Endothelial cell of umbilical vein (primary cell): ENCODE data around the gene GALNT9. TPM values are rescaled to one million over a fixed set of nuclear protein-coding genes. Genes with fewer than 3 reads are reported as not detected.

Experiments
- BruUV-seq: library from RNA; stranded (reverse); fragments of 400-500 nt; replicated peaks from 2 replicates; lab custom pipeline; 2021; lab: Mats Ljungman, UMichigan
- CTCF ChIA-PET: fragments of 300-600, 350-600 bp; sonication (Branson Sonifier 250); formaldehyde crosslinking; loops from one replicate; lab custom pipeline; 2021; ENCODE audit warnings: antibody characterized with exemption, inconsistent platforms; lab: Charles Lee
- POLR2A ChIA-PET: fragments of 300-600, 350-600 bp; sonication (Branson Sonifier 250); formaldehyde crosslinking; loops from one replicate; lab custom pipeline; 2021; ENCODE audit warnings: antibody characterized with exemption, inconsistent platforms; lab: Charles Lee
- DNase-seq: peaks from one replicate; pipeline ENCODE4 v3.0.0-alpha.2; 2011; ENCODE audit warnings: low read depth, low spot score
- FAIRE-seq: peaks from 2 replicates; lab custom pipeline; 2011; peaks lifted over from hg19 to GRCh38; lab: Jason Lieb, UNC
- H2AFZ ChIP-seq: 2 replicates; pipeline ENCODE4 v1.6.0; 2012; ENCODE audit warnings: low read depth, low read length, control low read depth, inconsistent platforms
- H3K27ac ChIP-seq: 2 replicates; pipeline ENCODE4 v1.5.1; 2011; ENCODE audit warnings: low read depth, mild to moderate bottlenecking, control low read depth, low read length, moderate library complexity; ENCODE audit not compliant: insufficient read depth
- H3K27me3 ChIP-seq, 2 experiments: 2 replicates each; pipeline versions ENCODE4 v1.6.0 to v1.6.1; 2011; ENCODE audit warnings: low read length in 2 of 2, mixed read lengths in 1 of 2; ENCODE audit not compliant: control insufficient read depth in 2 of 2, insufficient read depth in 2 of 2
- H3K36me3 ChIP-seq, 2 experiments: 2 replicates in 1 of 2; 3 replicates in 1 of 2; pipeline ENCODE4 v1.5.1; 2011; ENCODE audit warnings: low read length in 2 of 2, mild to moderate bottlenecking in 1 of 2, moderate library complexity in 1 of 2; ENCODE audit not compliant: control insufficient read depth in 2 of 2, insufficient read depth in 2 of 2; ENCODE audit errors: extremely low read depth in 1 of 2
- H3K4me1 ChIP-seq: 3 replicates; pipeline ENCODE4 v1.5.1; 2011; ENCODE audit warnings: mild to moderate bottlenecking, low read length; ENCODE audit not compliant: control insufficient read depth, insufficient read depth; ENCODE audit errors: extremely low read depth
- H3K4me2 ChIP-seq: 2 replicates; pipeline ENCODE4 v1.6.1; 2011; ENCODE audit warnings: low read length, control low read depth, mixed read lengths; ENCODE audit not compliant: insufficient read depth
- H3K4me3 ChIP-seq, 3 experiments: fragments of 200-600 bp in 1 of 3; sonication (generic), shearing (Covaris generic) in 1 of 3; replicated peaks in 1 of 3; 2 replicates each; pipeline ENCODE4 v1.5.1; 2011 to 2016; ENCODE audit warnings: control low read depth in 3 of 3, low read length in 3 of 3, mild to moderate bottlenecking in 2 of 3, inconsistent platforms in 1 of 3, low read depth in 1 of 3, moderate library complexity in 1 of 3; ENCODE audit not compliant: insufficient read depth in 1 of 3
- H3K79me2 ChIP-seq: 2 replicates; pipeline ENCODE4 v1.6.0; 2012; ENCODE audit warnings: low read length, inconsistent platforms; ENCODE audit not compliant: control insufficient read depth, insufficient read depth
- H3K9ac ChIP-seq: replicated peaks from 2 replicates; pipeline ENCODE3; 2011; ENCODE audit warnings: low read length, control low read depth; ENCODE audit not compliant: insufficient read depth; ENCODE audit errors: extremely low read depth
- H3K9me1 ChIP-seq: replicated peaks from 3 replicates; pipeline ENCODE4 v1.6.0; 2011; ENCODE audit warnings: mild to moderate bottlenecking, low read length; ENCODE audit not compliant: control insufficient read depth, insufficient read depth; ENCODE audit errors: extremely low read depth
- H3K9me3 ChIP-seq: replicated peaks from 2 replicates; pipeline ENCODE4 v1.5.1; 2012; ENCODE audit warnings: low read length, inconsistent platforms; ENCODE audit not compliant: control insufficient read depth, insufficient read depth
- H4K20me1 ChIP-seq: replicated peaks from 2 replicates; pipeline ENCODE3; 2011; ENCODE audit warnings: mild to moderate bottlenecking, low read length; ENCODE audit not compliant: control insufficient read depth, insufficient read depth; ENCODE audit errors: extremely low read depth
- FOS ChIP-seq: IDR thresholded peaks from 2 replicates; pipeline ENCODE4 v1.6.1; 2011; ENCODE audit warnings: mild to moderate bottlenecking, low read length, moderate library complexity, borderline replicate concordance; ENCODE audit not compliant: insufficient read depth
- JUN ChIP-seq: IDR thresholded peaks from 2 replicates; pipeline ENCODE4 v1.6.1; 2011; ENCODE audit warnings: borderline replicate concordance, low read depth; ENCODE audit not compliant: insufficient read length, insufficient read depth
- MYC ChIP-seq: IDR thresholded peaks from one replicate; pipeline ENCODE4 v1.6.1; 2011; ENCODE audit warnings: mild to moderate bottlenecking, low read depth, low read length
- POLR2AphosphoS5 ChIP-seq: IDR thresholded peaks from 2 replicates; pipeline ENCODE4 v1.6.1; 2012; ENCODE audit warnings: low read depth, mild to moderate bottlenecking, control low read depth, low read length, moderate library complexity; ENCODE audit not compliant: insufficient read depth
- dilution Hi-C: fragments of 300-500 bp; cut with MboI; formaldehyde crosslinking; loops from one replicate; pipeline ENCODE4 v1.15.0; 2019; ENCODE audit warnings: low sequenced_read_pairs; ENCODE audit not compliant: extremely low pct_ligation_motif_present
- intact Hi-C: fragments of 100-400 bp; cut with micrococcal nuclease; formaldehyde crosslinking; loops from one replicate; pipeline ENCODE4 v1.10.0; 2022
- polyA plus RNA-seq, 4 experiments: library from polyadenylated mRNA; depleted of rRNA in 3 of 4; stranded (reverse) in 3 of 4; unstranded in 1 of 4; fragments of >200 nt; gene quantifications; 2 replicates each; pipeline versions ENCODE4 v1.2.1 to v1.2.3, GENCODE V29; 2011 to 2012; ENCODE audit warnings: missing spikeins in 1 of 4
- total RNA-seq: library from RNA; stranded (reverse); gene quantifications from 2 replicates; pipeline ENCODE4 v1.2.3, GENCODE V29; 2021
- TF ChIP-seq, protein P1 (sequence below), 2 donors: IDR thresholded peaks; 1 replicate in 1 of 2; 2 replicates in 1 of 2; pipeline ENCODE4 v1.5.1; 2011; ENCODE audit warnings: low read length in 2 of 2, mild to moderate bottlenecking in 2 of 2, moderate library complexity in 2 of 2, control low read depth in 1 of 2, inconsistent platforms in 1 of 2, low read depth in 1 of 2; ENCODE audit not compliant: insufficient read depth in 1 of 2; ENCODE audit errors: extremely low read depth in 1 of 2

The GALNT9 gene
- total and polyA plus RNA-seq, 2 donors (not counting 3 experiments of a cell fraction or from before 2014, with no cell fraction given): 0.14 to 0.73 TPM

DNA sequence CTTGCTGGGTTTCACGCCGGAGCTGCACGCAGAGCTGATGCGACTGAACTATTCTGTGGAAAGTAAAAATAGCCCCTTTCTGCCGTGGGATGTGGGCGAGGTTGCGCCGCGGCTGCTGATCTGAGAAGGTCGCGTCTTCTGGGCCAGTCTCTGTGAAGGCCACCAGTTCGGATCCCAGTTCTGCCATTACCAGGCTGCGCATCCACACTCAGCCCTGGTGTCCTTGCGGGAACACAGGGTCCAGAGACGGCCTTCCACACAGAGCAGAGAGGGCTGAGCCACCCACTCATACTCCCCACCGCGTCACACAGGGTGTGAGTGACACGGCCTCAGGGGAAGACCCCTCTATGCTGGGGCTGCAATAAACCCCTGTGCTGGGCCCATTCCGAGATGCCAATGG is 13.9 kb downstream of the GALNT9 start:
- no peak overlapping the region for H3K4me2 ChIP-seq
- intact Hi-C loops: no loop called here
- no TSS peak for BruUV-seq
- no peaks in the 10 kb centered on the region for H3K4me1 ChIP-seq
- DNase-seq (no peak), FAIRE-seq (no peak)
- H3K27ac ChIP-seq: no peak overlapping the region
- H3K79me2 ChIP-seq: no peaks in the 10 kb centered on the region
- no peaks in the 10 kb centered on the region for H3K9me3 ChIP-seq
- H3K9me1 ChIP-seq: no peaks in the 10 kb centered on the region
- H3K36me3 ChIP-seq: no peaks in the 10 kb centered on the region
- H3K4me3 ChIP-seq: no peak overlapping the region
- TF ChIP-seq, protein P1, sequence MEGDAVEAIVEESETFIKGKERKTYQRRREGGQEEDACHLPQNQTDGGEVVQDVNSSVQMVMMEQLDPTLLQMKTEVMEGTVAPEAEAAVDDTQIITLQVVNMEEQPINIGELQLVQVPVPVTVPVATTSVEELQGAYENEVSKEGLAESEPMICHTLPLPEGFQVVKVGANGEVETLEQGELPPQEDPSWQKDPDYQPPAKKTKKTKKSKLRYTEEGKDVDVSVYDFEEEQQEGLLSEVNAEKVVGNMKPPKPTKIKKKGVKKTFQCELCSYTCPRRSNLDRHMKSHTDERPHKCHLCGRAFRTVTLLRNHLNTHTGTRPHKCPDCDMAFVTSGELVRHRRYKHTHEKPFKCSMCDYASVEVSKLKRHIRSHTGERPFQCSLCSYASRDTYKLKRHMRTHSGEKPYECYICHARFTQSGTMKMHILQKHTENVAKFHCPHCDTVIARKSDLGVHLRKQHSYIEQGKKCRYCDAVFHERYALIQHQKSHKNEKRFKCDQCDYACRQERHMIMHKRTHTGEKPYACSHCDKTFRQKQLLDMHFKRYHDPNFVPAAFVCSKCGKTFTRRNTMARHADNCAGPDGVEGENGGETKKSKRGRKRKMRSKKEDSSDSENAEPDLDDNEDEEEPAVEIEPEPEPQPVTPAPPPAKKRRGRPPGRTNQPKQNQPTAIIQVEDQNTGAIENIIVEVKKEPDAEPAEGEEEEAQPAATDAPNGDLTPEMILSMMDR (IDR thresholded peaks at IDR 0.05; ENCODE audit: extremely low read depth in 1 of 2, insufficient read depth in 1 of 2, low read depth in 1 of 2, low read length in 2 of 2): no peak
- TF ChIP-seq JUN (no peak), MYC (no peak), FOS (no peak), POLR2AphosphoS5 (no peak)
- ChIA-PET CTCF (no interaction called here), POLR2A (no interaction called here)
- H3K27me3 ChIP-seq: no peaks in the 10 kb centered on the region
- no peak overlapping the region for H3K9ac ChIP-seq
- no peak overlapping the region for H2AFZ ChIP-seq
- H4K20me1 ChIP-seq: no peaks in the 10 kb centered on the region
- dilution Hi-C loops: no loop called here
